Measurements from ENCODE around the gene CLUH. TPM values are rescaled to one million over a fixed set of nuclear protein-coding genes. Genes with fewer than 3 reads are reported as not detected.

CLUH gene
- total RNA-seq, 1 donor from 2014 or later: 6.8 TPM

- no peak overlapping the region for H3K4me3 Mint-ChIP-seq
These were observed 39.9 kb upstream of the CLUH start for GRCh38 chr17:2751491-2751890.

GRCh38 chr17:2750721-2751120 is 39.2 kb upstream of the CLUH start:
- H3K27me3 Mint-ChIP-seq (ENCODE audit: insufficient read depth, low read depth): peaks cover 55% of the 10 kb centered on the region
- peaks cover 77% of the 10 kb centered on the region for H3K27me3 ChIP-seq
- no peaks in the 10 kb centered on the region for H3K4me1 ChIP-seq
- H3K9ac ChIP-seq: no peak overlapping the region
- no peak overlapping the region for H3K4me3 ChIP-seq
- no peak overlapping the region for H3K27ac Mint-ChIP-seq
- no peak for TF ChIP-seq EZH2 (IDR thresholded peaks at IDR 0.05)
- H3K36me3 Mint-ChIP-seq: no peaks in the 10 kb centered on the region
- no peaks in the 10 kb centered on the region for H3K36me3 ChIP-seq
- H3F3A ChIP-seq (ENCODE audit: low read depth): peaks cover 24% of the 10 kb centered on the region
- H3K27ac ChIP-seq: no peak overlapping the region
- H3K9me3 ChIP-seq (ENCODE audit: low read depth): no peaks in the 10 kb centered on the region
- no peak overlapping the region for H2AFZ ChIP-seq (replicated peaks)
- no peak overlapping the region for H3K4me3 Mint-ChIP-seq
- no peak for DNase-seq (ENCODE audit: low spot score)
- no peaks in the 10 kb centered on the region for H3K79me2 ChIP-seq (ENCODE audit: low read depth)
- peaks cover 32% of the 10 kb centered on the region for H4K20me1 ChIP-seq (ENCODE audit: low read depth)
- H3K4me2 ChIP-seq: no peak overlapping the region
- H3K4me1 Mint-ChIP-seq: no peaks in the 10 kb centered on the region
- H3K9me3 Mint-ChIP-seq: no peaks in the 10 kb centered on the region

More at GRCh38 chr17:2751491-2751890, 39.9 kb upstream of the CLUH start:
- peak; percentile 50 for DNase-seq (ENCODE audit: low spot score)
- Mint-ChIP-seq H3K27me3 (ENCODE audit: insufficient read depth, low read depth) (peaks cover 54% of the 10 kb centered on the region), H3K27ac (no peak overlapping the region), H3K9me3 (no peaks in the 10 kb centered on the region), H3K36me3 (no peaks in the 10 kb centered on the region), H3K4me1 (peaks cover 3% of the 10 kb centered on the region)
- Histone ChIP-seq H3F3A (ENCODE audit: low read depth) (peaks cover 29% of the 10 kb centered on the region), H2AFZ (replicated peaks) (no peak overlapping the region), H3K79me2 (ENCODE audit: low read depth) (no peaks in the 10 kb centered on the region), H3K9ac (no peak overlapping the region), H3K4me2 (no peak overlapping the region), H4K20me1 (ENCODE audit: low read depth) (peaks cover 32% of the 10 kb centered on the region), H3K27ac (no peak overlapping the region), H3K36me3 (no peaks in the 10 kb centered on the region), H3K4me1 (no peaks in the 10 kb centered on the region), H3K27me3 (peaks cover 85% of the 10 kb centered on the region), H3K9me3 (ENCODE audit: low read depth) (no peaks in the 10 kb centered on the region), H3K4me3 (no peak overlapping the region)
- TF ChIP-seq EZH2 (IDR thresholded peaks at IDR 0.05) (no peak), EZH2phosphoT487 (IDR thresholded peaks at IDR 0.05) (no peak), CTCF (IDR thresholded peaks at IDR 0.05) (peak; percentile 15)

GRCh38 chr17:2749784-2750181 is 38.2 kb upstream of the CLUH start:
- Histone ChIP-seq H3K27ac (no peak overlapping the region), H3K36me3 (no peaks in the 10 kb centered on the region), H3K9ac (no peak overlapping the region), H3K4me3 (peak overlapping the region; percentile 68), H3K9me3 (ENCODE audit: low read depth) (no peaks in the 10 kb centered on the region), H3K4me2 (peak overlapping the region; percentile 92), H2AFZ (replicated peaks) (no peak overlapping the region), H4K20me1 (ENCODE audit: low read depth) (peaks cover 32% of the 10 kb centered on the region), H3F3A (ENCODE audit: low read depth) (peaks cover 21% of the 10 kb centered on the region), H3K79me2 (ENCODE audit: low read depth) (no peaks in the 10 kb centered on the region), H3K4me1 (no peaks in the 10 kb centered on the region), H3K27me3 (peaks cover 67% of the 10 kb centered on the region)
- peaks cover 2% of the 10 kb centered on the region for H3K4me1 Mint-ChIP-seq
- no peak for TF ChIP-seq CTCF (IDR thresholded peaks at IDR 0.05)
- no peak for TF ChIP-seq EZH2phosphoT487 (IDR thresholded peaks at IDR 0.05)
- TF ChIP-seq EZH2 (IDR thresholded peaks at IDR 0.05): no peak
- peak; percentile 95 for DNase-seq (ENCODE audit: low spot score)
- H3K9me3 Mint-ChIP-seq: no peaks in the 10 kb centered on the region
- H3K36me3 Mint-ChIP-seq: no peaks in the 10 kb centered on the region
- peaks cover 57% of the 10 kb centered on the region for H3K27me3 Mint-ChIP-seq (ENCODE audit: insufficient read depth, low read depth)
- no peak overlapping the region for H3K4me3 Mint-ChIP-seq
- no peak overlapping the region for H3K27ac Mint-ChIP-seq

- Histone ChIP-seq H3K36me3 (no peaks in the 10 kb centered on the region), H3K4me1 (no peaks in the 10 kb centered on the region), H3K79me2 (ENCODE audit: low read depth) (no peaks in the 10 kb centered on the region), H2AFZ (replicated peaks) (no peak within 1 kb of the TSS), H3K9me3 (ENCODE audit: low read depth) (no peaks in the 10 kb centered on the region), H4K20me1 (ENCODE audit: low read depth) (peaks cover 31% of the 10 kb centered on the region), H3K27me3 (peaks cover 62% of the 10 kb centered on the region), H3K27ac (no peak within 1 kb of the TSS), H3K4me3 (peak within 1 kb of the TSS; percentile 68), H3K4me2 (peak within 1 kb of the TSS; percentile 92), H3F3A (ENCODE audit: low read depth) (peaks cover 21% of the 10 kb centered on the region), H3K9ac (no peak within 1 kb of the TSS)
- H3K4me1 Mint-ChIP-seq: peaks cover 2% of the 10 kb centered on the region
- no peaks in the 10 kb centered on the region for H3K9me3 Mint-ChIP-seq
- H3K4me3 Mint-ChIP-seq: peak within 1 kb of the TSS; percentile 41
- TF ChIP-seq EZH2phosphoT487 (IDR thresholded peaks at IDR 0.05): no peak
- no peak within 1 kb of the TSS for H3K27ac Mint-ChIP-seq
- H3K27me3 Mint-ChIP-seq (ENCODE audit: insufficient read depth, low read depth): peaks cover 55% of the 10 kb centered on the region
- no peaks in the 10 kb centered on the region for H3K36me3 Mint-ChIP-seq
- DNase-seq (ENCODE audit: low spot score): no peak
These were observed 37.7 kb upstream of the CLUH start, which contains the start of gene CCDC92B for GRCh38 chr17:2749058-2749783. Gene CCDC92B (minus strand): TSS chr17:2749652. CDS start chr17:2735145, 14,507 bp downstream.

All from neural progenitor cell (in vitro differentiated cells).